Measurements from ENCODE around the gene OR4C11.

Gene OR4C11

GRCh38 chr11:55571828-55572227, 35.6 kb downstream of the OR4C11 start, which contains the start of gene OR4C16:
Gene OR4C16, plus strand, starts transcription at chr11:55572128. Its CDS starts 0 bp downstream, at chr11:55572128.
- no peak for TF ChIP-seq CTCF (IDR thresholded peaks at IDR 0.05; ENCODE audit: low read depth, low read length, missing control alignments)
- DNase-seq (ENCODE audit: extremely low read depth, low read depth), result no peak
- H3K4me3 ChIP-seq (replicated peaks; ENCODE audit: low read depth, low read length), result no peak within 1 kb of the TSS

GRCh38 chr11:55554169-55554568, 53.3 kb downstream of the OR4C11 start, which contains the start of gene OR4C15:
Gene OR4C15, plus strand, starts transcription at chr11:55554469. Its CDS starts 0 bp downstream, at chr11:55554469.
- H3K4me3 ChIP-seq (replicated peaks; ENCODE audit: low read depth, low read length), result no peak within 1 kb of the TSS
- TF ChIP-seq CTCF (IDR thresholded peaks at IDR 0.05; ENCODE audit: low read depth, low read length, missing control alignments), result no peak
- DNase-seq (ENCODE audit: extremely low read depth, low read depth), result no peak

Measured in HFF-Myc (cell line).